SIG-M5 treated with dmso at 0.1 percent for 504 hours (cell line): ENCODE data around the gene HINT2.

Experiments
- DNase-seq: peaks from one replicate; lab custom pipeline; 2025; ENCODE audit not compliant: unreplicated experiment; lab: John Stamatoyannopoulos, UW

The HINT2 gene

DNA sequence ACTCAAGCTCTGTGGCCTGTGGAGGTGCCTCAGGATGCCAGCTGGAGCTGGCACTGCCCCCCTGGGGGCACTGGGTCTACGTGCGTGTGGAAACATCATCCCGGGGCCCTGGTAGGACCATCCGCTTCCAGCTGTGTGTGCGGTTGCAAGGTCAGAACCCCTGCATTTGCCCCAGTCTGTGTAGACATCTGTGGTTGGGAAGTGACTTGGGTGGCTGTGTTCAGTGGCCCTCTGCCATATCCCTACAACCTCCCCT, 26.7 kb upstream of the HINT2 start:
- DNase-seq = no peak

DNA sequence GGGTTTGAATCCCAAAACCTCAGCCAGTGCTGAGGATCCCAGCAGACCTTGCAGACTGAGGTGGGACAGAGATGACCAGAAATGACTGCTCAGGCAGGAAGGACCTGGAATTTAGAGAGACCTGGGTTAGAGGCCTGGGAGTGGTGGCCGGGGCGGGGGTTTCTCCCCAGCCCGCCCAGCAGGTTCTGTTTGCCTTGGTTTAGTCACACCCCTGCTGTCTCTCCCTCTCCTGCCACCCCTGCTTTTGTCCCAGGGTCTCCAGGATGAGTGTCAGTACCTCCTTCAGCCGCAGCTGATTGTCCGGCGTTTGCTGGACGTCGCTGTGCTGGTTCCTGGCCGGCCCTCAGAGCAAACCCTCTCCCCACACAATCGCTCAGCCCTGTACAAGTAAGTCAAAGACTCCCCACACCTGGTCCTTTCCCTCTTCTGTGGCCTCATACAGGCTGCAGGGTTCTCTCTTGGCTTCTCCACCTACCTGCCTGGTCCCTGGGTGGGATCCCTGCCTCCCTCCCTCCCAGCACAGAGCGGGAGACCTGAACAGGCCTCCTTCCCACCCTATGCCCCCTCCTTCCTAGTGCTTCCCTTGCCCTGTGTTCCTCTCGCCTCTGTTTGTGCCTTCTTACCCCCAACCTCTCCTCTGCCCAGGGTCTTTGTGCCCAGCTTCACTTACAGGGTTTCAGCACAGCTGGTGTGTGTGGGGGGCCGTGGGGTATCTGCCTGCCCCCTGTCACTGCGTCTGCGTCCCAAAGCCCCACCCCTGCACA, 26.2 kb upstream of the HINT2 start:
- DNase-seq = no peak

- no peak for DNase-seq
These were observed 25.1 kb upstream of the HINT2 start for GRCh38 chr9:35839926-35840325.

- DNase-seq = no peak
These were observed 21.8 kb upstream of the HINT2 start for GRCh38 chr9:35836595-35836994.

GRCh38 chr9:35835766-35836165, 20.9 kb upstream of the HINT2 start:
- DNase-seq = no peak

DNA sequence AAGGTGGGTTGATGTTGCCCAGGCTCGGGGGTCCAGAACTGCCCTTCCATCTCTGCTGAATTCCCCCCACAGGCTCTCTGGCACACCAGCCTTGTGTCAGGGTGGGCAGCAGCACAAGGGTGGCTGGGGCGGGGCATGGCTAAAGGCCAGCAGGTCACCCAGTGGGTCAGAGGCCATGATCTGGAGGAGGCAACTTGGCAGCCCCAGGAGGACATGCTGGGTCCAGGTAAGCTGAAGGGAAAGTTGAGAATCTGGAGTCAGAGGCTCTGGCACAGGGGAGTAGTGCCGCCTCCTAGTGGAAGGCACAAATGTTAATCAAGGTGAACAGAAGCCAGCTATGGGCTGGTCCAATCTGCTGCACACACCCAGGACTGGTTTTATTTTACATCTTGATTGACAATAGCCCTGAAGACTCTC, 20.4 kb upstream of the HINT2 start:
- DNase-seq = no peak

DNA sequence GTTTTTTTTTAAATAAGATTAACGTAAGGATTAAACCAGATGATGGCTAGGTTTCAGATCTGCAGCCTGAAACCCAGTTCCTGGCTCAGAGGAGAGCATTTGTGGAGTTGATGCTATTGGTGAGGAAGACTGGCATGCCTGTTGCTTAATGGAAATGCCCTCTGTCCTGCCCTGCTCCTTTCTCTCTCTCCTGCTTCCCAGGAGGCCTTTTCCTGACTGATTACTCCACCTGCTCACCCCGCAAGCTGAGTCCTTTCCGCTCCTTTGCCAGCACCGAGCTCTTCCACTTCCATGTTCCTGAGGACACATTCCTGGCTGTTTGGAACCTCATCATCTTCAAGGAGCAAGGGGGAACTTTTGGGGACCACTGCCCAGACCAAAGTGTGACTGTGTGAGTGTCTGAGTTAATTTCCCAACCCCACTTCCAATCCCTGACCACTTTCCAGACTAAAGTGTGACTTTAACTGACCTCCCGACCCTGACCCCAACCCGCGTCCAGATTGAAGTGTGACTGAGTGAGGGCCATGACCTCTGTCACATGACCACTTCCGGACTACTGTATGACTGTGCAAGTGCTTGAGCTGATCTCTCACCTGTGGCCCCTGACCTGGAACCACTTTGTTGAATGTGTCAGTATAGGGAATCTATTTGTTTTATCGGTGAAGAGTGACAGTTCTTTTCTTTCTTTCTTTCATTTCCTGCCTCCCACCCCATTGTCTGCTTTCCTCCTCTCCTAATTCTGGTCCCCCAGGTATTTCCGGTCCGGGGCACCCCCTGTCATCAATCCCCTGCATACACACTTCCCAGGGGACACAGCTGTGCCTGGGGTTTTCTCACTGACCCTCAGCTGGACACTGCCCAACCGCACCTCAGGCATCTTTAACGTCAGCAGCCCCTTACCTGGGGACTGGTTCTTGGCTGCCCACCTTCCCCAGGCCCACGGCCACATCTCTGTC, 19.7 kb upstream of the HINT2 start:
- DNase-seq = no peak

DNA sequence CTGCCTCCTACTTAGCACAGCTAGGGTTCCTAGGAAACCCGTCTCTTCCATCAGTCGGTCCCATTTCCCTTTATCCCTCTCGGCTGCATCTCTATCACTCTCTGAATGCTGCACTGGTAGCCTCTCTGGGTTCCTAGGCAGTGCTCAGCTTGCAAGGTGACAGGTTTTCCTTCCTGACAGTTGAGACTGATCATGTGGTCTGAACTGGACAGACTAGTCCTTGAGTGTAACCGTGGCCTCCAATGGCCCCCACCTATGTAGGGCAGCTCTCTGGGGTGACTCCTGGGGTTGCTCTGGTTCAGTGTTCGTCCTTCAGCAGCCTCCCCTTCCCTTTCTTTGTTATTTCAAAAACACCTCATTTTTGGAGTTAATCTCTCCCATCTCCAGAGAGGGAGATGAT, 18.0 kb upstream of the HINT2 start:
- DNase-seq = no peak

DNA sequence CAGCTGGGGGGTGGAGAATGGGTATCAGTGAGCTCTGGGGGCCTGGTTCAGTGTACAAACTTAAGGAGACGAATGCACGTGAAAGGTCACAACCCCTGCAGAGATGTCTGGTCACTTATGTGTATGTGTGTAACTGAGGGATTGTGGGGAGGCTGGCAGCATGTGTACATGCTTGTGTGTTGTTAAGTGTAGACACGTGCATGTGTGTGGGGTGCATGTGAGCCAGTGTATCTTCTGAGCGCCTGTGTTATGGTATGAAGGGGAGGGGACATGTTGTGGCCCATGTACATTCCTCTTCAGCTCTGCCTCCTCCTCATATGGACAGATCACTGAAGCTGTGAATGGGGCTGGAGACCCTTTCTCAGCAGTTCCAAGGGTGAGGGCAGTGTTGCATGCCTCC, 16.2 kb upstream of the HINT2 start:
- DNase-seq = no peak

DNA sequence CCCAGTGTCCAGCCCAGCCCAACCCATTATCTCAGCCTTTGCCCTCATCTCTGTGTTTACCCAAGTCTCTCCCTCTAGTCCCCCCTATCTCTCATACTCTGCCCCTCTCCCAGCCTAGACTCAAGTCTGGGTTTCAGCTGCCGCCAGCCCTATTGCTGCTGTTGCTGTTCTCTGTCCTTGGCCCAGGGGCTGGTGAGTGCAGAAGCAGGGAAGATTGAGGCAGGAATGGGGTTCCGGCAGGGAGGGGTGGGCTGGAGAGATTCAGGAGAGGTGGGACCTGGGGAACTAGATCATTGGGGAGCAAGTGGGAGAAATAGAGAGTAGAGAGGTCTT, 14.9 kb upstream of the HINT2 start:
- DNase-seq = no peak

DNA sequence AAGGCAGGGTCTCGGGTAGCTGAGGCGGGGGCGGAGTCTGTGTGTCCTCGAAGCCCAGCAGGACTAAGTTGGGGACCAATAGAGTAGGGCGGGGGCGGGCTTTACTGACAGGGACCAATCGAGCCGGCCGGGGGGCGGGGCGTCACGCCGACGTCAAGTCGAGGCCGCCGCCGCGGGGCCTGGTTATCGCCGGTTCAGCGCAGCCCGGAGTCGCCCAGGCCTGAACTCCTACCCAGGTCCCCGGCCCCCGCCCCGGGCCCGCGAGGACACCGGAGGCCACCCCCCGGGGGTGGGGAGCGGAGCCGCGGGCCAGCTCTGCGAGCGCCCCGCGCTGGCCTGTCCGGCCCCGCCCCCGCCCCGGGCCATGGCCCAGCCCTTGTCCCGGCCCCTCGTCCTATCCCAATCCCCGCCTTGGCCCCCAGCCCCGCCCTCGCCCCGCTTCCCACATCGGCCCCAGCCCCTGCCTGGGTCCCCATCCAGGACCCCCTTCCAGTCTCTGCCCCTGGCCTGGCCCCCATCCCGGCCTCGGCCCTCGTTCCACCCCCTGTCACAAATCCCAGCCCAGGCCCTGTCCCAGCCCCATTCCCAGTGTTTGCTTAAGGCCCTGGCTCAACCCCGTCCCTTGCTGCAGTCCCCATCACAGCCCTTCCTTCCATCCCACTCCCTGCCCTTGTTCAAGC, 14.4 kb upstream of the HINT2 start, which contains the start of gene TMEM8B:
TSS of gene TMEM8B (plus strand) at position 145 of the 680 bp plus-strand sequence. CDS start at position 365, 220 bp downstream.
- DNase-seq = peak; percentile 87

GRCh38 chr9:35828716-35829083, 13.9 kb upstream of the HINT2 start, which contains the start of gene FAM221B:
FAM221B (minus strand) TSS chr9:35828732; CDS start chr9:35826161, 2,571 bp downstream.
- DNase-seq = no peak

DNA sequence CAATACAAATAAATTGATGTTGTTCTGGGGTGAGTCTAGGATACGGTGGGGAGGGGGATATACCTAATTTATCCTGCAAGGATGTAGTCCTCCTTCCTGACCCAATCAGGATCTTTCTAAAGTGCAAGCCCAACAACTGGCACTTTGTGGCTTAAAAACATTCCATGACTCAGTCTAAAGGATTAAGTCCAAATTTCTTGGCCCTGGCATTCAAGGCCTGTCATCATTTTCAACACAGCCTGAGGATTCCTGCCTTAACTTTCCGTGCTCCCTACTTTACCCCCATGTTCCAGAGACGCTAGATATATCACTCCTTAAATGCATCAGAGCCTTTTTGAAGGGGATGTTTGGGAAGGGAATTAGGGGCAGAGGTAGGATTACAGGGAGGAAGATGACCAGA, 12.6 kb upstream of the HINT2 start:
- DNase-seq = no peak

GRCh38 chr9:35826071-35826701, 11.3 kb upstream of the HINT2 start:
- peak; percentile 71 for DNase-seq

GRCh38 chr9:35822926-35823325, 8.1 kb upstream of the HINT2 start:
- DNase-seq = no peak

DNA sequence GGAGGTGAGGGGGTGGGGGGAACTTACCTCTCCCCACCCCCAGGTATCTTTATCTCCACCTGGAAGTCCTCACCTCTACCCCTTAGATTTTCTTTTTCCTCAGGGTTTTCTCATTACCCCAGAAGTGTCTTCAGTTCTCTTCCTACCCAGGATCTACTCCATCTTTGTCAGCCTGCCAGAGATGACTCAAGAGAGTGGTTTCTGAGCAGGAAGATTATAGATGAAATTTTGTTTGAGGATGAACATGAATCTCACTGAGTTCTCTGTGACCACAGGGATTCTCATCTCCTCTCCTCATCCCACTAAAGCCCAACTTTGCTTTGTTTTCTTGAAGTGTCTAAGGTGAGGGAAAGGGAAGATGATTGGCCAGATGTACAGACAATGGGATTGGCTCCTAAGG, 5.2 kb upstream of the HINT2 start:
- no peak for DNase-seq

DNA sequence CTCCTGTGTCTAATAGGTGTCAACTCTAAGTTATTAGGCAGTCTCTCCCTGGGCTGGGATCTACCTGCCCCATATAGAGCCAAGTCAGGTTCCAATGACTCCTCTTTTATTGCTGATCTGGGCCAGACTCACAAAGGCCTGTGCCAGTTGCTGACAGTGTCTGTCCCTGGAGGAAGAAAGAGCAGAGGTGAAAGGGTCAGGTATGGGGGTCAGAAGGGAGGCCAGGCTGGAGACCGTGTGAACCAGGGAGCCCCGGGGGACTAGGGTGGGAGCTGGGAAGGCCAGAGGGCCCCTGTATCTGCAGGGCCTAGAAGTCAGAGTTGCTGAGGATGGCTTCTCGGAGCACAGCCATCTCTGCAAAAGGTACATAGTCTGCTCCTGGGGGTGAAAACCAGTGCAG, 3.5 kb upstream of the HINT2 start:
- DNase-seq = no peak

DNA sequence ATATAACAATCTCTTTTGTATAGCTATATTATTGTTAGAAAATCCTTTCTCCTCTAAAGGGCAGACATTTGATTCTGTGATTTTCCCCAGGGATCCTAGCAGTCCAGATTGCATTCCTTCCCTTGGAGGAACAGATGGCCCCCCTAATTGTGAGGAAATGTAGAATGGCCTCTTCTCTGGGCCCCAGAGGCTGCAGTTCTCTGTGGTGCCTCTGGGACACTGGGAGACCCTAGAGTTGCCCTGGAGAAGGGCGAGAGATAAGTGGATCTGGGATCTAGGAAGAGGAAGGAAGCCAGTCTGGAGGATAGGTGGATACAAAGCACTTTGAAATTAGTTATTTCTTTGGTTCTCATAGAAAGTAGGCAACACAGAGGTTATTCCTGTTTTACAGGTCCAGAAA, 1.9 kb upstream of the HINT2 start:
- DNase-seq = no peak

DNA sequence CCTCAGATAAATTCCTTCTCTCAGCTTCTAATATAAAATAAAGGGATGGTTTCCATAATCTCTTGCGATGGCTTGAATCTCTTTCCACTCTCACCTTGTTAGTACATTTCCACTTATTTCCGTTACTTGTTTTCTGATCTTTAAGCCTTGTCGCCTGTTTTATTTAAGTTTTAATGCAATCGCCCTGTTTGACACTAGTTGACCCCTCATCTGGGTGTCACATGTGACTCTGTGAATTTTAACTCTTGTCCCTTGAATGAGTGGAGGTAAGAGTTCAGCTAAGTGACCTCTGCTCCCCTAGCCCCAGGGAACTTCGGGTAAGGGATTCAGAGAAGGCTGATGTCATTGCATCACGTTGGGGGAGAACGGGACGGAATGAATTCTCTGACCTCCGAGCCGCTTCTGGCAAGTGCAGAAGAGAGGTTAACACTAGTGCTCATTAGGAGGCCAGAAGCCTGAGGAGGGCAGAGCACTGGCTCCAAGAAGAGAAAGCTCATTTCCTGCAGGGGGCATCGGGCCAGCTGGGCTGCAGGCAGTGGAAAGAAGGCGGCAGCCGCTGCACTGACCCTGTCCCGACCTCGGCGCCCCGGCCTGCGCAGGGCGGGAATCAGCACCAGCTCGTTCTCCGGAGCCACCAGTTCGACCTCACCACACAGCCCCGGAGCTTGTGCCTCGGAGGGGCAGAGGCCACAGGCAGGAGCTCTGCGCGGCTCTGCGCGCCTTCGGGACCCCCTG, 569 bp downstream of the HINT2 start:
- DNase-seq = peak; percentile 50

DNA sequence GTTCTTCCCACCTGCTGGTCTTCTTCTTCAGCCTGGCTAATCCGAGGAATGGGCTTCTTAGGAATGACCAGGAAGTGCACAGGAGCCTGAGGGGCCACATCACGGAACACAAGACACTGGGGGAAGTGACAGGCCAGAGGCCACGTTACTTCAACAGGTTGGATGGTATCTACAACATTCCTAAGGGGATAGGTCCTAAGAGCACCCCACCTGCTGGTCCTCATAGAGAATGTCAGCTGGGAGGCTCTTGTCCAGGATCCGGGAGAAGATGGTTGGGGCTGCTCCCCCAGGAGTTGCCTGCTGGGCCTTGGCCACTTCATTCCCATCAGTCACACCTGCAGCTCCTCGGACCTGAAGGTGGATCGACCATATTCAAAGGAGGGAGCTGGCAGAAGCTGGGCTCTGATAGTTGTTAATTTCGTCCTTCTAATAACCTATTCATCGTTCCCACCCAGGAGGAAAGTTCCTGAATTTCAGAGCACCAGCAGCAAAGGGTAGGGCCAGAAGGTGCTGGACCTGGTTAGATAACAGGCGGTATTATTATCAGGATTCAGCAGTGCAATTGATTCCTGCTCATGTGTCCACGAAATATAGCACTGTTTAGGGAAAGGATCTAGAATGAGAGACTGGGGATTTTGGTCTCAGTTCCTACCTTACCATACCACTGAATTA, 1.3 kb downstream of the HINT2 start:
- no peak for DNase-seq
